HepG2 (cell line): Measurements from ENCODE around the gene NABP2. TPM values are rescaled to one million over a fixed set of nuclear protein-coding genes. Genes with fewer than 3 reads are reported as not detected.

ENCODE experiments used
- ATAC-seq: fragments of 200-7000 bp; cut with Tn5 transposase; 3 replicates; pipeline ENCODE4 v1.9.1; 2020; ENCODE audit warnings: mild to moderate bottlenecking, moderate library complexity
- BruUV-seq: library from RNA; stranded (reverse); fragments of 400-500 nt; replicated peaks from 2 replicates; lab custom pipeline; 2021; lab: Mats Ljungman, UMichigan
- CTCF ChIA-PET: fragments of 300-600 bp; formaldehyde crosslinking; extraction: SDS; loops from one replicate; lab custom pipeline; 2021; ENCODE audit warnings: low total read pairs, inconsistent platforms, low intra/inter-chr PET ratio; lab: Yijun Ruan, JAX
- POLR2A ChIA-PET: fragments of 350-600 bp; sonication (Branson Sonifier 250); formaldehyde crosslinking; loops from one replicate; lab custom pipeline; 2020; ENCODE audit warnings: antibody characterized with exemption, inconsistent platforms; lab: Yijun Ruan, JAX
- DNase-seq: peaks from one replicate; pipeline ENCODE4 v3.0.0-alpha.2; 2015; ENCODE audit warnings: low spot score
- FAIRE-seq: peaks from 3 replicates; lab custom pipeline; 2011; peaks lifted over from hg19 to GRCh38; lab: Jason Lieb, UNC
- H2AFZ ChIP-seq: one replicate; pipeline ENCODE4 v1.6.1; 2011; ENCODE audit warnings: low read length, inconsistent platforms
- H3K27ac ChIP-seq: fragments of 300-600 bp; 3 replicates; pipeline ENCODE4 v1.8.0; 2011; ENCODE audit warnings: mixed run types, mild to moderate bottlenecking, mixed read lengths, low read length, inconsistent platforms; ENCODE audit not compliant: insufficient read depth; ENCODE audit errors: extremely low read length
- H3K27me3 ChIP-seq, 2 experiments: fragments of 200-600 bp in 1 of 2; 2 replicates in 1 of 2; 3 replicates in 1 of 2; pipeline versions ENCODE4 v1.6.0 to v1.8.0; 2011; ENCODE audit warnings: low read length in 2 of 2, mild to moderate bottlenecking in 2 of 2, moderate library complexity in 2 of 2, inconsistent platforms in 1 of 2; ENCODE audit not compliant: insufficient read depth in 2 of 2, control insufficient read depth in 1 of 2
- H3K36me3 ChIP-seq, 2 experiments: fragments of 200-600 bp in 1 of 2; replicated peaks in 1 of 2; 2 replicates in 1 of 2; 3 replicates in 1 of 2; pipeline versions ENCODE4 v1.5.1 to v1.8.0; 2011; ENCODE audit warnings: low read length in 2 of 2, inconsistent platforms in 1 of 2; ENCODE audit not compliant: insufficient read depth in 2 of 2, control insufficient read depth in 1 of 2
- H3K4me1 ChIP-seq: 2 replicates; pipeline ENCODE4 v1.5.1; 2012; ENCODE audit warnings: low read length, inconsistent platforms; ENCODE audit not compliant: insufficient read depth
- H3K4me2 ChIP-seq: 2 replicates; pipeline ENCODE4 v1.6.0; 2011; ENCODE audit warnings: low read depth, low read length, inconsistent platforms
- H3K4me3 ChIP-seq, 3 experiments: fragments of 200-600 bp in 1 of 3; sonication (generic), shearing (Covaris generic) in 1 of 3; replicated peaks in 1 of 3; 2 replicates each; pipeline ENCODE4 v1.5.1; 2011 to 2016; ENCODE audit warnings: low read length in 3 of 3, inconsistent platforms in 2 of 3, low read depth in 2 of 3, mild to moderate bottlenecking in 2 of 3, control low read depth in 1 of 3, mixed read lengths in 1 of 3; ENCODE audit not compliant: insufficient read depth in 1 of 3
- H3K79me2 ChIP-seq: one replicate; pipeline ENCODE4 v1.6.1; 2011; ENCODE audit warnings: low read length, inconsistent platforms; ENCODE audit not compliant: insufficient read depth
- H3K9ac ChIP-seq: 2 replicates; pipeline ENCODE4 v1.6.0; 2011; ENCODE audit warnings: mild to moderate bottlenecking, low read depth, low read length, inconsistent platforms; ENCODE audit not compliant: insufficient read depth
- H3K9me3 ChIP-seq: 2 replicates; pipeline ENCODE4 v1.5.1; 2012; ENCODE audit warnings: mild to moderate bottlenecking, low read length
- H4K20me1 ChIP-seq: 2 replicates; pipeline ENCODE4 v1.6.0; 2011; ENCODE audit warnings: inconsistent platforms, mild to moderate bottlenecking, low read length, moderate library complexity; ENCODE audit not compliant: insufficient read depth
- HOXA9 ChIP-seq: sonication (generic); formaldehyde crosslinking; IDR thresholded peaks from 2 replicates; pipeline ENCODE4 v1.8.1; 2022; ENCODE audit warnings: missing genetic modification reagents, mild to moderate bottlenecking, moderate library complexity, borderline replicate concordance
- NCOA2 ChIP-seq: sonication (generic); formaldehyde crosslinking; IDR thresholded peaks from 2 replicates; pipeline ENCODE4 v1.8.0; 2022; ENCODE audit warnings: inconsistent platforms
- SKIL ChIP-seq: sonication (generic); formaldehyde crosslinking; IDR thresholded peaks from 2 replicates; pipeline ENCODE4 v1.8.0; 2022; ENCODE audit warnings: missing genetic modification reagents, mild to moderate bottlenecking, moderate library complexity, borderline replicate concordance
- ZMAT3 ChIP-seq: sonication (generic); formaldehyde crosslinking; conservative IDR thresholded peaks from 2 replicates; pipeline ENCODE4 v1.7.0; 2021; ENCODE audit warnings: missing genetic modification reagents
- ZNF121 ChIP-seq: sonication (generic); formaldehyde crosslinking; IDR thresholded peaks from 2 replicates; pipeline ENCODE4 v1.5.0; 2020; ENCODE audit warnings: mild to moderate bottlenecking, missing genetic modification reagents
- ZNF563 ChIP-seq: sonication (generic); formaldehyde crosslinking; IDR thresholded peaks from 2 replicates; pipeline ENCODE4 v1.8.0; 2022; ENCODE audit warnings: mild to moderate bottlenecking, moderate library complexity, missing genetic modification reagents
- ZNF574 ChIP-seq: sonication (generic); formaldehyde crosslinking; IDR thresholded peaks from 2 replicates; pipeline ENCODE4 v1.4.0; 2020; ENCODE audit warnings: missing genetic modification reagents
- ZNF709 ChIP-seq: sonication (generic); formaldehyde crosslinking; IDR thresholded peaks from 2 replicates; pipeline ENCODE4 v1.5.0; 2020; ENCODE audit warnings: mild to moderate bottlenecking, missing genetic modification reagents
- WGBS: methylation state at CpG from one replicate; pipeline ENCODE4 v1.1.6; 2017; ENCODE audit warnings: low lambda C conversion rate; 5-methylcytosine and 5-hydroxymethylcytosine counted together
- in situ Hi-C: cut with HindIII; loops from 2 replicates; pipeline ENCODE4 v1.10.0; 2017; ENCODE audit warnings: low pct_unique_long_range_greater_than_20kb; ENCODE audit not compliant: extremely low pct_ligation_motif_present
- intact Hi-C: fragments of 100-400 bp; cut with micrococcal nuclease; formaldehyde crosslinking; loops from one replicate; pipeline ENCODE4 v1.10.0; 2022; ENCODE audit not compliant: unreplicated experiment
- polyA plus RNA-seq, 8 experiments: library from polyadenylated mRNA; depleted of rRNA in 3 of 8; stranded (reverse) in 7 of 8; unstranded in 1 of 8; fragments of >200 nt; fragmentation: Illumina TruSeq in 4 of 8; extraction: Trizol in 4 of 8; gene quantifications; 2 replicates each; pipeline versions ENCODE4 v1.2.1 to v1.2.3, GENCODE V29; 2011 to 2016; ENCODE audit warnings: low read depth in 4 of 8, missing spikeins in 1 of 8, mixed read lengths in 1 of 8; ENCODE audit not compliant: insufficient read depth in 1 of 8
- total RNA-seq, 5 experiments: library from RNA; depleted of rRNA; stranded (reverse); fragments of >200 nt; fragmentation: Illumina TruSeq; extraction: Trizol; gene quantifications; 2 replicates each; pipeline ENCODE4 v1.2.3, GENCODE V29; 2016; ENCODE audit warnings: low read depth in 1 of 5
- TF ChIP-seq, protein P1 (sequence below): sonication (generic); formaldehyde crosslinking; IDR thresholded peaks from 2 replicates; pipeline ENCODE4 v1.9.0; 2021; ENCODE audit warnings: mild to moderate bottlenecking, missing genetic modification reagents

Gene NABP2
- total and polyA plus RNA-seq, 2 of the 13 experiments (the other 11 are each of a cell fraction or from before 2014, with no cell fraction given), result 33.2 to 35.5 TPM

- TF ChIP-seq NCOA2 (CRISPR knock-in tag) (0 out of 2 replicates have a peak, but pooled peaks have one; percentile 5), SKIL (no peak)
- TF ChIP-seq, all 625 proteins: peak for 168
Observed at GRCh38 chr12:56230432-56231183, 6.5 kb downstream of the NABP2 start (continued).

DNA sequence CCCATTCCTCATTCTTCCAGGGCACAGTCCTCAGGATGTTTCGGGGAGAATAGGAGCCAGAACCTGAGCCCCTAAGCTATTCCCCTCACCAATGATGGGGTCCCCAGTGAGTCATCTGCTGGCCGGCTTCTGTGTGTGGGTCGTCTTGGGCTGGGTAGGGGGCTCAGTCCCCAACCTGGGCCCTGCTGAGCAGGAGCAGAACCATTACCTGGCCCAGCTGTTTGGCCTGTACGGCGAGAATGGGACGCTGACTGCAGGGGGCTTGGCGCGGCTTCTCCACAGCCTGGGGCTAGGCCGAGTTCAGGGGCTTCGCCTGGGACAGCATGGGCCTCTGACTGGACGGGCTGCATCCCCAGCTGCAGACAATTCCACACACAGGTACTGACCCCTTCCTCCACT is 7.0 kb downstream of the NABP2 start:
- H3K27me3 ChIP-seq, result no peaks in the 10 kb centered on the region
- TF ChIP-seq, protein P1, sequence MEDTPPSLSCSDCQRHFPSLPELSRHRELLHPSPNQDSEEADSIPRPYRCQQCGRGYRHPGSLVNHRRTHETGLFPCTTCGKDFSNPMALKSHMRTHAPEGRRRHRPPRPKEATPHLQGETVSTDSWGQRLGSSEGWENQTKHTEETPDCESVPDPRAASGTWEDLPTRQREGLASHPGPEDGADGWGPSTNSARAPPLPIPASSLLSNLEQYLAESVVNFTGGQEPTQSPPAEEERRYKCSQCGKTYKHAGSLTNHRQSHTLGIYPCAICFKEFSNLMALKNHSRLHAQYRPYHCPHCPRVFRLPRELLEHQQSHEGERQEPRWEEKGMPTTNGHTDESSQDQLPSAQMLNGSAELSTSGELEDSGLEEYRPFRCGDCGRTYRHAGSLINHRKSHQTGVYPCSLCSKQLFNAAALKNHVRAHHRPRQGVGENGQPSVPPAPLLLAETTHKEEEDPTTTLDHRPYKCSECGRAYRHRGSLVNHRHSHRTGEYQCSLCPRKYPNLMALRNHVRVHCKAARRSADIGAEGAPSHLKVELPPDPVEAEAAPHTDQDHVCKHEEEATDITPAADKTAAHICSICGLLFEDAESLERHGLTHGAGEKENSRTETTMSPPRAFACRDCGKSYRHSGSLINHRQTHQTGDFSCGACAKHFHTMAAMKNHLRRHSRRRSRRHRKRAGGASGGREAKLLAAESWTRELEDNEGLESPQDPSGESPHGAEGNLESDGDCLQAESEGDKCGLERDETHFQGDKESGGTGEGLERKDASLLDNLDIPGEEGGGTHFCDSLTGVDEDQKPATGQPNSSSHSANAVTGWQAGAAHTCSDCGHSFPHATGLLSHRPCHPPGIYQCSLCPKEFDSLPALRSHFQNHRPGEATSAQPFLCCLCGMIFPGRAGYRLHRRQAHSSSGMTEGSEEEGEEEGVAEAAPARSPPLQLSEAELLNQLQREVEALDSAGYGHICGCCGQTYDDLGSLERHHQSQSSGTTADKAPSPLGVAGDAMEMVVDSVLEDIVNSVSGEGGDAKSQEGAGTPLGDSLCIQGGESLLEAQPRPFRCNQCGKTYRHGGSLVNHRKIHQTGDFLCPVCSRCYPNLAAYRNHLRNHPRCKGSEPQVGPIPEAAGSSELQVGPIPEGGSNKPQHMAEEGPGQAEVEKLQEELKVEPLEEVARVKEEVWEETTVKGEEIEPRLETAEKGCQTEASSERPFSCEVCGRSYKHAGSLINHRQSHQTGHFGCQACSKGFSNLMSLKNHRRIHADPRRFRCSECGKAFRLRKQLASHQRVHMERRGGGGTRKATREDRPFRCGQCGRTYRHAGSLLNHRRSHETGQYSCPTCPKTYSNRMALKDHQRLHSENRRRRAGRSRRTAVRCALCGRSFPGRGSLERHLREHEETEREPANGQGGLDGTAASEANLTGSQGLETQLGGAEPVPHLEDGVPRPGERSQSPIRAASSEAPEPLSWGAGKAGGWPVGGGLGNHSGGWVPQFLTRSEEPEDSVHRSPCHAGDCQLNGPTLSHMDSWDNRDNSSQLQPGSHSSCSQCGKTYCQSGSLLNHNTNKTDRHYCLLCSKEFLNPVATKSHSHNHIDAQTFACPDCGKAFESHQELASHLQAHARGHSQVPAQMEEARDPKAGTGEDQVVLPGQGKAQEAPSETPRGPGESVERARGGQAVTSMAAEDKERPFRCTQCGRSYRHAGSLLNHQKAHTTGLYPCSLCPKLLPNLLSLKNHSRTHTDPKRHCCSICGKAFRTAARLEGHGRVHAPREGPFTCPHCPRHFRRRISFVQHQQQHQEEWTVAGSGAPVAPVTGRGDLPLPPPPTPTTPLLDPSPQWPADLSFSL, result no peak
- TF ChIP-seq HOXA9 (no peak), ZNF563 (CRISPR knock-in tag) (peak; percentile 56; the same call in 1 of the 2 replicates), ZMAT3 (CRISPR knock-in tag) (0 out of 2 replicates have a peak, but pooled peaks have one; percentile 57), ZNF121 (CRISPR knock-in tag) (no peak), ZNF574 (peak; percentile 2; the same call in 1 of the 2 replicates), ZNF709 (CRISPR knock-in tag) (0 out of 2 replicates have a peak, but pooled peaks have one; percentile 26)

More for the DNA sequence above, 7.0 kb downstream of the NABP2 start:
- no peaks in the 10 kb centered on the region for H4K20me1 ChIP-seq
- 39% methylated on average over 2 of the region's 11 CpGs for WGBS
- FAIRE-seq (no peak), ATAC-seq (peak; percentile 16), DNase-seq (no peak)
- peak overlapping the region; percentile 94 for H3K4me2 ChIP-seq
- peaks cover 34% of the 10 kb centered on the region for H3K4me1 ChIP-seq
- intact Hi-C loops (no loop called here), in situ Hi-C loops (no loop called here)
- peak overlapping the region; percentile 87 for H3K9ac ChIP-seq
- peak overlapping the region; percentile 99 for H3K27ac ChIP-seq
- peaks cover 24% of the 10 kb centered on the region for H3K79me2 ChIP-seq
- peak overlapping the region; percentile 62 to 86 (median 78) for H3K4me3 ChIP-seq
- H2AFZ ChIP-seq, result peak overlapping the region; percentile 2
- no peaks in the 10 kb centered on the region for H3K9me3 ChIP-seq
- ChIA-PET POLR2A (interaction anchor here (0.6 to 5.8 kb wide), 18 partner anchors 9 to 229 kb away, joined by 3 to 96 read pairs (median 5); partner anchors contain the start of genes ANKRD52, CNPY2, COQ10A and ESYT1), CTCF (interaction anchor here (1.4 kb wide), 1 partner anchor 35 kb away, joined by 3 read pairs; the partner anchor contains the start of gene COQ10A)
- peaks cover 0 to 8% of the 10 kb centered on the region in 2 experiments; a peak in 2 of 5 replicates for H3K36me3 ChIP-seq
- BruUV-seq, result TSS peak; percentile 76
